Kidney epithelial cell (primary cell): ENCODE results near the gene RACGAP1. TPM values are rescaled to one million over a fixed set of nuclear protein-coding genes. Genes with fewer than 3 reads are reported as not detected.

Source experiments
- DNase-seq: peaks from one replicate; pipeline ENCODE4 v3.0.0-alpha.2; 2010; ENCODE audit warnings: low read depth
- H3K27me3 ChIP-seq: 2 replicates; pipeline ENCODE4 v1.6.0; 2011; ENCODE audit warnings: low read length; ENCODE audit not compliant: control insufficient read depth, insufficient read depth
- H3K36me3 ChIP-seq: 2 replicates; pipeline ENCODE4 v1.5.1; 2011; ENCODE audit warnings: low read length; ENCODE audit not compliant: control insufficient read depth, insufficient read depth
- H3K4me3 ChIP-seq: 2 replicates; pipeline ENCODE4 v1.5.1; 2011; ENCODE audit warnings: low read depth, mild to moderate bottlenecking, control low read depth, low read length
- total RNA-seq: library from RNA; depleted of rRNA; stranded (reverse); fragments of >200 nt; gene quantifications from 2 replicates; pipeline ENCODE4 v1.2.3, GENCODE V29; 2015
- TF ChIP-seq, protein P1 (sequence below): IDR thresholded peaks from 2 replicates; pipeline ENCODE4 v1.5.1; 2011; ENCODE audit warnings: mild to moderate bottlenecking, moderate library complexity, low read length, control low read depth, inconsistent platforms; ENCODE audit not compliant: insufficient read depth, poor library complexity, severe bottlenecking

Gene RACGAP1
- total RNA-seq, 1 donor from 2014 or later: 12.1 TPM

DNA sequence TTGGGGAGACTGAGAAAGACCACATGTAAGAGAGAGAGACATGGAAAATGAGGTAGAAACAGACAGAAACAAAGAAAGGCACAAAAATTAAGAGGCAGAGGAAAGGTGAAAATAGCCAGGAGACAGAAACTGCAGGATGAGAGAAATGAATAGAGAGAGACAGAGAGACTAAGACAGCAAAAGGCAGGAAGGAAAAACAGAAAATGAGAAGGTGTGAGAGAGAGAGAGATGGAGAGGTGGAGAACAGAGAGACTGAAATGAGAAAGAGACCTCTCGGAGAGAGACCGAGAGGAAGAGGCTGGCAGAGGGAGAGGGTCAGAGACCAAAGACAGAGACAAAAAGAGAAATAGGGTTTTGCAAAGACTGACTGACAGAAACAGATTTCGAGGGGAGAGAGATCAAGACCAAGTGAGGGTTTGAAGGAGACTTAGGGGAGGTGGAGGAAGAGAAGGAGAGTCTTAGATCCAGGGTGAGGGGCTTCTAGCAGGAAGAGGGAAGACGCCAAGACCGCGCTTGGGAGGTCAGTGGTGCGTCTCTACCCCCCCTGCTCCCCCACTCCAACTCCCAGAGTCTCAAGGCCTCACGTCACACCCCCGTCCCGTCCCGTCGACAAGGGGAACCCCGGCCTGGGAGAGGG, 64.7 kb downstream of the RACGAP1 start:
- peaks cover 37% of the 10 kb centered on the region for H3K27me3 ChIP-seq
- TF ChIP-seq, protein P1, sequence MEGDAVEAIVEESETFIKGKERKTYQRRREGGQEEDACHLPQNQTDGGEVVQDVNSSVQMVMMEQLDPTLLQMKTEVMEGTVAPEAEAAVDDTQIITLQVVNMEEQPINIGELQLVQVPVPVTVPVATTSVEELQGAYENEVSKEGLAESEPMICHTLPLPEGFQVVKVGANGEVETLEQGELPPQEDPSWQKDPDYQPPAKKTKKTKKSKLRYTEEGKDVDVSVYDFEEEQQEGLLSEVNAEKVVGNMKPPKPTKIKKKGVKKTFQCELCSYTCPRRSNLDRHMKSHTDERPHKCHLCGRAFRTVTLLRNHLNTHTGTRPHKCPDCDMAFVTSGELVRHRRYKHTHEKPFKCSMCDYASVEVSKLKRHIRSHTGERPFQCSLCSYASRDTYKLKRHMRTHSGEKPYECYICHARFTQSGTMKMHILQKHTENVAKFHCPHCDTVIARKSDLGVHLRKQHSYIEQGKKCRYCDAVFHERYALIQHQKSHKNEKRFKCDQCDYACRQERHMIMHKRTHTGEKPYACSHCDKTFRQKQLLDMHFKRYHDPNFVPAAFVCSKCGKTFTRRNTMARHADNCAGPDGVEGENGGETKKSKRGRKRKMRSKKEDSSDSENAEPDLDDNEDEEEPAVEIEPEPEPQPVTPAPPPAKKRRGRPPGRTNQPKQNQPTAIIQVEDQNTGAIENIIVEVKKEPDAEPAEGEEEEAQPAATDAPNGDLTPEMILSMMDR: no peak
- H3K36me3 ChIP-seq: no peaks in the 10 kb centered on the region
- H3K4me3 ChIP-seq: no peak overlapping the region
- no peak for DNase-seq

DNA sequence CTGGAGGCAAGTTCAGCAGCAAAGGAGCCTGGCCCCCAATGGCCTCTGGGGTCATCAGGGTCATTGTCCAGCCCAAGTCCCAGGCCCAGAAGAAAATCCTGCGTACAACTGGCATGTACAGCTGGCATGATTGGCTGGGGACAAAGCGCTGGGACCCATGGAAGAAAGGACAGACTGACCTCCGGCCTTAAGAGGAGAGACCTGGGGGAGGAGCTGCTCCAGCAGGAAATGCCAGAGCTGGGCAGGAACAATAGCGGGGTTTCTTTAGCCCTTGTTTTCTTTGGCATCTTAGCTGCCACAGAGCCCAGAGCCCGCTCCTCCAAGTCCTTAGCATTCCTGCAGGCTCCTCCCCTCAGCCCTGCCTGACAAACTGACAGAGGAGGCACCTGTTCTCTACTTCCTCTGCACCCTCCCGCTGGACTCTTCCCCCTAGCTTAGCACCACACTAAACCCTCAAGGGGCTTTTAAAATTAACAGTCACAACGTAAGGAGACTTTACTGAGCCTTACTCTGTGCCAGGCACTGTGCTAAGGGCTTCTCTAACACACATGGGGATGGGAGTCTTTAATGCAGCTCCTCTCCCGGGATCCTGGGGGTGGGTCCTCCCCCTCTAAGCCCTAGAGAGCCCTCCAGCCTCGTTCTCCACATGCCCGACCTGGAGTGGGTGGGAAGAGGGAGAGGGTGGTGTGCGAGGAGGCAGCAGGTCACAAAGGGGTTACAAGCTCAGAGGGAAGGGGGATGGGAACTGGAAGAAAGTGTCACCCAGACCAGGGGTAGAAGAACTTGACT, 65.4 kb downstream of the RACGAP1 start:
- H3K27me3 ChIP-seq: peaks cover 36% of the 10 kb centered on the region
- peak; percentile 59 for DNase-seq
- TF ChIP-seq, protein P1: no peak
- H3K36me3 ChIP-seq: no peaks in the 10 kb centered on the region
- no peak overlapping the region for H3K4me3 ChIP-seq

DNA sequence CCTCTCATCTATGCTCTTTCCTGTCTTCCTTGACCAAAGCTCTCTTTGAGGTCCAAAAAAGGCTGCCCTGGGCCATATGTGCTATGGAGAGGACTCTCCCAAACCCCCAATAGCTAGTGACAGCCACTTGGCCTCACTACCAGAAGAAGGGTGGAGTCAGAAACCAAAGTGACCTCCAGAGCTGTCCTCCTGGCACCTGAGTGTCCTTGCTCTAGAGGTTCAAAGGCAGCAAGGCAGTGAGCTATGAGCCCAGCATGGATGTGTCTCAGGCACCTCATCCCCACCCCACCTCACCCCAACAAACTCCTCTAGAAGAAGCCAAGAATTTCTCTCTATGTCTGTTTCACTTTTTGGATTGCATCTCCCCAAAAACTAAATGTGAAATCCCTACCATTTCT, 67.7 kb downstream of the RACGAP1 start:
- H3K36me3 ChIP-seq: no peaks in the 10 kb centered on the region
- H3K27me3 ChIP-seq: peaks cover 38% of the 10 kb centered on the region
- no peak overlapping the region for H3K4me3 ChIP-seq
- DNase-seq: no peak
- TF ChIP-seq, protein P1: no peak

DNA sequence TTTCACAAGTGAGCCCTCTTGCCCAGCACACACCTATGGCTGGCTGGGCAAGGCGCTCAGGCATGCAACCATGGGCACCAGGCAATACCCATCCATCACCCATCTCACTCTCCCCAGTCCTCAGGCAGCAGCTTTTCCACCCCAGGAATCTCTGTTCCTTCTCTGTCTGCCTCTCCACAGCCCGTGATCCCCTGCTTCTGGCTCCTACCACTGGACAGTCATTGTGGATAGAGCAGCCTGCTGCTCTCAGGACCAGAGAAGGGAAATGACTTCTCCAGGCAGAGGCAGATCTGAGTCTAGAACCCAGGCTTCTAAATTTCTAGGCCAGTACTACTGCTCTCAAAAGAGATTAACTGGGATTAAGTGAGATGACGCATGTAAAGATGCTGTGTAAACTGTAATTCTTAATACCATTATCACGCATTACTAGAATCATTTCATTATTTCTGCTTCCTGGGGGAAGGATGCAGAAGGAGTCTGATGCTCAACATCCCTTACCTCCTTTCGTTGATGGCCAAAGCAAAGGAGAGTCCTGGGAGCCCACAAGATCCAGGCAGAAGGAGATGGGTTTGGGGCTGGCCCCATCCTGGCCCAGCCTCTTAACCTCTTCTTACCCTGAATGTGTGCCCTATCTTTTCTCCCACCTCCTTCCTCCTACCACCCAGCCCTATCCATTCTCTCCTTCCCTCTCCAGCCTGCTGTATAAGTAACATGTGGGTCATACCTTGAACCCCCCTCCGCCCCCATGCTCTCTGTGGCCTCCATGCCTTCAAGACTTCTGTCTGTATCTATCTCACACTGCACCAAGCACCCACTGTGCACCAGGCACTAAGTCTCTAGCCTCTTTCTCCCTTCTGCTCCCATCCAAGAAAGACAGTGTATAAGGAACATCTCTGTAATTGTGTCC, 68.4 kb downstream of the RACGAP1 start:
- Histone ChIP-seq H3K4me3 (no peak overlapping the region), H3K27me3 (peaks cover 35% of the 10 kb centered on the region), H3K36me3 (no peaks in the 10 kb centered on the region)
- no peak for DNase-seq
- TF ChIP-seq, protein P1: no peak

DNA sequence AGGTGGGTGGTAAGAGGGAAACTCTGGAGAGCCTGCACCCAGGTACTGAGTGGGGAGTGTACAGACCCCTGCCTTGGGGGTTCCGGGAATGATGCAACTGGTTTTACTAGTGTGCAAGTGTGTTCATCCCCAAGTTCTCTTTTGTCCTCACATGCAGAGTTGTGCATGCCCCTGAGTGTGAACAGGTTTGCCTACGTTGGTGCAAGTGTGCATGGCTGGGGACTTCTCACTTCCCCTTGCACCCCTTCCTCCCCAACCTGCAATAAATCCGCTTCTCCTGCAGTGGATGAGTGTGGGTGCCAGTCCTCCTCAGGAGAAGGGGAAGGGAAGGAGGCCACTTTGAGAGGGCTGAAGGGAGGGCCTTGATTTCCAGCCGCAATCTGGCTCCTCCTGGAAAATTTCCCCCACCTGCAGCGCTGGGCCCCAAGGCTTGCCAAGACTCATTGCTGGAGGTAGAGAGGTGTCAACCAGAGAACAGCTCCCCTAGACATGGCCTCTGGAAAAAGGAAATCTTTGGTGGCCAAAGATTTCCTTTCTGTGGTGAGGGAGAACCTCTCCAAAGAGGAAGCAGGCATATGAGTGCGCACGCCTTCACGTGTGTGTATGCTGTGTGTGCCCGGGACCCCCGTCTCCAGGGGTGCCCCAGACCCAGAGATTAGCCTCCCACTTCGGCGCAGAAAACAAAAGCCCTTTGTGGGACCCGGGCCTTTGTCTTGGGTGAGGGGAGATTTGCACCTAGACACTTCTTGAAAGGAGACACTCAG, 69.2 kb downstream of the RACGAP1 start:
- no peak for DNase-seq
- Histone ChIP-seq H3K27me3 (peaks cover 30% of the 10 kb centered on the region), H3K4me3 (no peak overlapping the region), H3K36me3 (no peaks in the 10 kb centered on the region)
- TF ChIP-seq, protein P1: no peak
